K562 (cell line): Measurements from ENCODE around the gene KRTAP22-1.

Experiments used
- COPS2 ChIP-seq: fragments of 450-650 bp; conservative IDR thresholded peaks from 2 replicates; pipeline ENCODE4 v1.6.1; 2016; ENCODE audit warnings: mild to moderate bottlenecking, moderate library complexity
- FOXP4 ChIP-seq: sonication (generic); formaldehyde crosslinking; IDR thresholded peaks from 2 replicates; pipeline ENCODE4 v1.8.0; 2022; ENCODE audit warnings: mild to moderate bottlenecking, missing genetic modification reagents, borderline replicate concordance
- MITF ChIP-seq: IDR thresholded peaks from 2 replicates; pipeline ENCODE4 v1.6.1; 2014; ENCODE audit warnings: antibody characterized with exemption
- ZNF3 ChIP-seq: fragments of 250-450 bp; sonication (Bioruptor Pico); IDR thresholded peaks from 2 replicates; pipeline ENCODE4 v1.5.0; 2021; ENCODE audit warnings: mild to moderate bottlenecking, moderate library complexity
- ZNF407 ChIP-seq: fragments of 450-650 bp; IDR thresholded peaks from 2 replicates; pipeline ENCODE4 v1.6.1; 2016; ENCODE audit warnings: low read depth

GRCh38 chr21:30563072-30563471 is 37.8 kb upstream of the KRTAP22-1 start:
- TF ChIP-seq MITF: no peak
- no peak for TF ChIP-seq ZNF3
- TF ChIP-seq FOXP4 (CRISPR knock-in tag): no peak
- TF ChIP-seq ZNF407: no peak
- no peak for TF ChIP-seq COPS2
